NT2/D1 (cell line): Measurements from ENCODE around the gene NOS1.

ENCODE experiments used
- DNase-seq: peaks from one replicate; pipeline ENCODE4 v3.0.0-alpha.2; 2011; ENCODE audit warnings: low read depth, low spot score
- H3K27me3 ChIP-seq: 2 replicates; pipeline ENCODE4 v1.6.0; 2011; ENCODE audit warnings: mild to moderate bottlenecking; ENCODE audit not compliant: insufficient read length, insufficient read depth
- H3K36me3 ChIP-seq: 2 replicates; pipeline ENCODE4 v1.6.1; 2011; ENCODE audit warnings: mild to moderate bottlenecking, low read length, mixed read lengths; ENCODE audit not compliant: insufficient read depth, insufficient read length
- H3K4me1 ChIP-seq: 2 replicates; pipeline ENCODE4 v1.5.1; 2011; ENCODE audit not compliant: insufficient read depth, insufficient read length
- H3K4me3 ChIP-seq: 2 replicates; pipeline ENCODE4 v1.5.1; 2011; ENCODE audit warnings: low read depth; ENCODE audit not compliant: insufficient read length
- H3K9ac ChIP-seq: 2 replicates; pipeline ENCODE4 v1.6.0; 2011; ENCODE audit warnings: low read depth; ENCODE audit not compliant: insufficient read length
- H3K9me3 ChIP-seq: 2 replicates; pipeline ENCODE4 v1.5.1; 2011; ENCODE audit warnings: mild to moderate bottlenecking, low read length; ENCODE audit not compliant: insufficient read depth
- SUZ12 ChIP-seq: IDR thresholded peaks from 2 replicates; pipeline ENCODE4 v1.6.1; 2011; ENCODE audit not compliant: insufficient read length, insufficient read depth; ENCODE audit errors: extremely low read depth
- YY1 ChIP-seq: IDR thresholded peaks from 2 replicates; pipeline ENCODE4 v1.6.1; 2011; ENCODE audit not compliant: insufficient read length, insufficient read depth
- ZNF274 ChIP-seq: IDR thresholded peaks from 2 replicates; pipeline ENCODE4 v1.6.1; 2011; ENCODE audit warnings: mild to moderate bottlenecking, low read depth, low read length

The NOS1 gene

GRCh38 chr12:117322428-117322827 lies 39.0 kb downstream of the NOS1 start:
- H3K4me3 ChIP-seq: no peak overlapping the region
- peaks cover 27% of the 10 kb centered on the region for H3K27me3 ChIP-seq
- H3K9me3 ChIP-seq: no peaks in the 10 kb centered on the region
- no peak overlapping the region for H3K9ac ChIP-seq
- no peak for DNase-seq
- TF ChIP-seq ZNF274: no peak
- TF ChIP-seq YY1: no peak
- TF ChIP-seq SUZ12: no peak
- H3K36me3 ChIP-seq: no peaks in the 10 kb centered on the region
- H3K4me1 ChIP-seq: no peaks in the 10 kb centered on the region

GRCh38 chr12:117321572-117321971 lies 39.9 kb downstream of the NOS1 start:
- H3K27me3 ChIP-seq: peaks cover 27% of the 10 kb centered on the region
- no peak overlapping the region for H3K9ac ChIP-seq
- no peaks in the 10 kb centered on the region for H3K36me3 ChIP-seq
- H3K9me3 ChIP-seq: no peaks in the 10 kb centered on the region
- no peaks in the 10 kb centered on the region for H3K4me1 ChIP-seq
- no peak for DNase-seq
- no peak overlapping the region for H3K4me3 ChIP-seq
- no peak for TF ChIP-seq SUZ12
- no peak for TF ChIP-seq ZNF274
- TF ChIP-seq YY1: no peak

- no peaks in the 10 kb centered on the region for H3K4me1 ChIP-seq
- no peak for TF ChIP-seq ZNF274
- no peak for TF ChIP-seq SUZ12
- TF ChIP-seq YY1: no peak
- H3K36me3 ChIP-seq: no peaks in the 10 kb centered on the region
- H3K4me3 ChIP-seq: no peak overlapping the region
- no peak for DNase-seq
- no peak overlapping the region for H3K9ac ChIP-seq
- H3K27me3 ChIP-seq: peaks cover 27% of the 10 kb centered on the region
- H3K9me3 ChIP-seq: no peaks in the 10 kb centered on the region
Measured at GRCh38 chr12:117318591-117318990, 42.8 kb downstream of the NOS1 start.

- H3K4me3 ChIP-seq: no peak overlapping the region
- H3K4me1 ChIP-seq: no peaks in the 10 kb centered on the region
- H3K9me3 ChIP-seq: no peaks in the 10 kb centered on the region
- H3K36me3 ChIP-seq: no peaks in the 10 kb centered on the region
- no peak for DNase-seq
- H3K9ac ChIP-seq: no peak overlapping the region
- no peak for TF ChIP-seq SUZ12
- no peak for TF ChIP-seq ZNF274
- TF ChIP-seq YY1: no peak
- H3K27me3 ChIP-seq: peaks cover 8% of the 10 kb centered on the region
Measured at GRCh38 chr12:117316336-117316735, 45.1 kb downstream of the NOS1 start.

GRCh38 chr12:117313926-117314325 lies 47.5 kb downstream of the NOS1 start:
- Histone ChIP-seq H3K27me3 (no peaks in the 10 kb centered on the region), H3K4me3 (no peak overlapping the region), H3K4me1 (no peaks in the 10 kb centered on the region), H3K9me3 (no peaks in the 10 kb centered on the region), H3K36me3 (no peaks in the 10 kb centered on the region), H3K9ac (no peak overlapping the region)
- TF ChIP-seq ZNF274: no peak
- no peak for TF ChIP-seq SUZ12
- TF ChIP-seq YY1: no peak
- DNase-seq: no peak

GRCh38 chr12:117312770-117313169 lies 48.7 kb downstream of the NOS1 start:
- Histone ChIP-seq H3K9ac (no peak overlapping the region), H3K4me1 (no peaks in the 10 kb centered on the region), H3K36me3 (no peaks in the 10 kb centered on the region), H3K9me3 (no peaks in the 10 kb centered on the region), H3K4me3 (no peak overlapping the region), H3K27me3 (no peaks in the 10 kb centered on the region)
- TF ChIP-seq SUZ12 (no peak), YY1 (no peak), ZNF274 (no peak)
- DNase-seq: no peak

GRCh38 chr12:117309276-117309925 lies 52.0 kb downstream of the NOS1 start:
- Histone ChIP-seq H3K27me3 (no peaks in the 10 kb centered on the region), H3K9ac (no peak overlapping the region), H3K36me3 (no peaks in the 10 kb centered on the region), H3K4me1 (peaks cover 4% of the 10 kb centered on the region), H3K9me3 (no peaks in the 10 kb centered on the region), H3K4me3 (no peak overlapping the region)
- DNase-seq: no peak
- TF ChIP-seq SUZ12 (no peak), ZNF274 (no peak), YY1 (no peak)

GRCh38 chr12:117300174-117300573 lies 61.3 kb downstream of the NOS1 start:
- Histone ChIP-seq H3K4me3 (no peak overlapping the region), H3K36me3 (no peaks in the 10 kb centered on the region), H3K9ac (no peak overlapping the region), H3K4me1 (peaks cover 10% of the 10 kb centered on the region), H3K9me3 (no peaks in the 10 kb centered on the region), H3K27me3 (no peaks in the 10 kb centered on the region)
- DNase-seq: no peak
- no peak for TF ChIP-seq YY1
- TF ChIP-seq SUZ12: no peak
- TF ChIP-seq ZNF274: no peak
